Activated T-cell treated with anti-CD3 and anti-CD28 coated beads, Interleukin-2, amount 50 U/mL, for 48 hours (primary cell): ENCODE data around the gene FOXD4L4.
A peak's percentile ranks its signal among the peaks of the same experiment; 100 is the strongest.
"Not testable (repeated sequence)": the region's sequence is repeated elsewhere in the genome, so short reads cannot be mapped to it uniquely, and the experiment has no call there.

Source experiments
- DNase-seq, 2 experiments: peaks; one replicate each; pipeline ENCODE4 v3.0.0-alpha.2; 2020

FOXD4L4 gene

DNA sequence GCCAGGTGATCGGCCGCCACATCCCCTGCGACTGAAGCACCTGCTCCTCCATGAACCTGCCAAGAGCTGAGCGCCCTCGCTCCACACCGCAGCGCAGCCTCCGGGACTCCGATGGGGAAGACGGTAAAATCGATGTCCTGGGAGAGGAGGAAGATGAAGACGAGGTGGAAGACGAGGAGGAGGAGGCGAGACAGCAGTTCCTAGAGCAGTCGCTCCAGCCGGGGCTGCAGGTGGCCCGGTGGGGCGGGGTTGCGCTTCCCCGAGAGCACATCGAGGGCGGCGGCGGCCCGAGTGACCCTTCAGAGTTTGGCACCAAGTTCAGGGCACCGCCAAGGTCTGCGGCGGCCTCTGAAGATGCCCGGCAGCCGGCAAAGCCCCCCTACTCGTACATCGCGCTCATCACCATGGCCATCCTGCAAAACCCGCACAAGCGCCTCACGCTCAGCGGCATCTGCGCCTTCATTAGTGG lies at the start of gene FOXD4L4:
Gene FOXD4L4 (plus strand): TSS at position 51 of the 469 bp plus-strand sequence. CDS start 0 bp downstream, at position 51.
- DNase-seq = peak in 1 of 2 experiments; percentile 20

DNA sequence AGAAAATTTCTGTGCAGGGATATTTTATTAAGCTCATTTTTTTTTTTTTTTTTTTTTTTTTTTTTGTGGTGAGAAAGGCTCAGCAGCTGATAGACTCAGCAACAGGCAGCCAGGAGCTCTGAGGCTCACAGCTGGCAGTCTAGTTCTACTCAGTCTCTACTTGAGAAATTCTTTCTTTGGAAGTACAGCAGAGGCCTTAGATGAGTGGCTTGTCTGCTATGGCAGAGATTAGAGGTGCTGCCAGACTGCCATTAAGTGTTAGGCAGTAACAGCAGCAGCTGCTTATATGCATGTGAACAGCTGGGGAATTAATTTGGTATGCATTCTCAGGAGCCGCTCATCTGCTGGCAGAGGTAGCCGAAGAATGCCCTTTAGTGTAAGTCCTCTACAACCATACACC lies 33.4 kb upstream of the FOXD4L4 start:
- DNase-seq = not testable (repeated sequence)

DNA sequence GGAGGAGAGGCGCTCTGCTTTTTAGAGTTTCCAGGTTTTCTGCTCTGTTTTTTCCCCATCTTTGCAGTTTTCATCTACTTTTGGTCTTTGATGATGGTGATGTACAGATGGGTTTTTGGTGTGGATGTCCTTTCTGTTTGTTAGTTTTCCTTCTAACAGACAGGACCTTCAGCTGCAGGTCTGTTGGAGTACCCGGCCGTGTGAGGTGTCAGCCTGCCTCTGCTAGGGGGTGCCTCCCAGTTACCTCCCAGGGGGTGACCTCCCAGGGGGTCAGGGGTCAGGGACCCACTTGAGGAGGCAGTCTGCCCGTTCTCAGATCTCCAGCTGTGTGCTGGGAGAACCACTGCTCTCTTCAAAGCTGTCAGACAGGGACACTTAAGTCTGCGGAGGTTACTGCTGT lies 22.5 kb upstream of the FOXD4L4 start:
- DNase-seq = not testable (repeated sequence)

DNA sequence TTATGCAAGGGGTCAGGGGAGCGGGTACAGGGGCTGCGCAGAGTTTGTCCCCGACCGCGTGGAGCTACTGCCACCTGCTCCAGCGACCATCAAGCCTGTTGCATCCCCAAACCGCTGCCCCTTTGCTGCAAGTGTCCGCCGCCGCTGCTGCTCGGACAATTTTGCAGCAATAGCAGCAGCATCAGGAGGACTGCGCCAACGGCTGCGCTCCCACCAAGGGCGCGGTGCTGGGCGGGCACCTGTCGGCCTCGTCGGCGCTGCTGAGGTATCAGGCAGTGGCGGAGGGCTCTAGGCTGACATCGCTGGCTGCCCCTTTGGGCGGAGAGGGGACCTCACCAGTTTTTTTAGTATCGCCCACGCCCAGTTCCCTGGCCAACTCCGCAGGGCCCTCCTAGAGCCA lies 1.2 kb downstream of the FOXD4L4 start:
- DNase-seq = not testable (repeated sequence)
